Calu3 (cell line): ENCODE data around the gene RMI2. TPM values are rescaled to one million over a fixed set of nuclear protein-coding genes. Genes with fewer than 3 reads are reported as not detected.

Source experiments
- BruUV-seq: library from RNA; stranded (reverse); fragments of 400-500 nt; replicated peaks from 2 replicates; lab custom pipeline; 2021; lab: Mats Ljungman, UMichigan
- CTCF ChIA-PET: fragments of 300-600 bp; sonication (Branson Sonifier 250); formaldehyde crosslinking; loops from one replicate; lab custom pipeline; 2022; ENCODE audit warnings: antibody characterized with exemption; lab: Charles Lee
- DNase-seq: peaks from one replicate; pipeline ENCODE4 v3.0.0; 2022
- H3K27ac Mint-ChIP-seq: one replicate; pipeline ENCODE4 v1.8.0; 2022; ENCODE audit warnings: mixed read lengths; ENCODE audit not compliant: unreplicated experiment
- H3K27me3 Mint-ChIP-seq: one replicate; pipeline ENCODE4 v1.8.0; 2022; ENCODE audit warnings: mixed read lengths; ENCODE audit not compliant: unreplicated experiment
- H3K36me3 Mint-ChIP-seq: one replicate; pipeline ENCODE4 v1.8.0; 2022; ENCODE audit warnings: mild to moderate bottlenecking, moderate library complexity, mixed read lengths; ENCODE audit not compliant: insufficient read depth, unreplicated experiment
- H3K4me1 Mint-ChIP-seq: one replicate; pipeline ENCODE4 v1.8.0; 2022; ENCODE audit warnings: mild to moderate bottlenecking, low read depth, mixed read lengths; ENCODE audit not compliant: unreplicated experiment
- H3K4me3 Mint-ChIP-seq: one replicate; pipeline ENCODE4 v1.8.0; 2022; ENCODE audit warnings: mild to moderate bottlenecking, low read depth, moderate library complexity, mixed read lengths; ENCODE audit not compliant: unreplicated experiment
- H3K9me3 Mint-ChIP-seq: one replicate; pipeline ENCODE4 v1.8.0; 2022; ENCODE audit warnings: low read depth, mixed read lengths; ENCODE audit not compliant: unreplicated experiment
- CTCF ChIP-seq: fragments of 200-600 bp; IDR thresholded peaks from one replicate; pipeline ENCODE4 v1.8.0; 2022; ENCODE audit warnings: antibody characterized with exemption; ENCODE audit not compliant: unreplicated experiment
- intact Hi-C: fragments of 100-400 bp; cut with micrococcal nuclease; formaldehyde crosslinking; loops from one replicate; pipeline ENCODE4 v1.10.0; 2022; ENCODE audit not compliant: unreplicated experiment
- microRNA-seq: library from miRNA; unstranded; fragments of <30 nt; microRNA quantifications from one replicate; pipeline ENCODE4 v1.2.0, GENCODE V29; 2022
- total RNA-seq: library from RNA; stranded (reverse); gene quantifications from 2 replicates; pipeline ENCODE4 v1.2.3, GENCODE V29; 2022

RMI2 gene
- total RNA-seq, 1 experiment from 2014 or later = 55.4 TPM

- CTCF ChIA-PET = interaction anchor here (0.5 to 1.2 kb wide), 2 partner anchors 8 to 574 kb away, joined by 4 read pairs; no protein-coding TSS in a partner anchor
- BruUV-seq = no TSS peak
- no peaks in the 10 kb centered on the region for H3K9me3 Mint-ChIP-seq
- no peak overlapping the region for H3K27ac Mint-ChIP-seq
- no peak overlapping the region for H3K4me3 Mint-ChIP-seq
- intact Hi-C loops = no loop called here
- DNase-seq = no peak
- H3K27me3 Mint-ChIP-seq = peaks cover 17% of the 10 kb centered on the region
- peaks cover 7% of the 10 kb centered on the region for H3K4me1 Mint-ChIP-seq
- H3K36me3 Mint-ChIP-seq = peaks cover 4% of the 10 kb centered on the region
- no peak for TF ChIP-seq CTCF
Measured at GRCh38 chr16:11398136-11398535, 52.9 kb downstream of the RMI2 start.

DNA sequence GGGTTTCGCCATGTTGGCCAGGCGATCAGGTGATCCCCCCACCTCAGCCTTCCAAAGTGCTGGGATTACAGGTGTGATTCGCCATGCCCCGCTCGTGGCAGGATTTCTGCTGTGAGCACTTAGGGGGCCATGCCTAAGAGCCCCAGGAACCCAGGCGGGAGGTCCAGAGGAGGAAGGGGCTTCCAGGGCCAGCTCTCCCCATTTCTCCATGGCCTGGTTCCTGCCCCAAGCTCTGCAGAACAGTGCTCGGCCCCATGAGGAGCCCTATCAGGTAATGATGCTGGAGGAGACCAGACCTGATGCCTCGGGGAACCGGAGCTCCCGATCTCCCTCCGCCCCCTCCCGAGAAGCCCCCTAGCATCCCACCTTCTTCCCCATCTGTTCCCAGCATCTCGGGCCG lies 53.6 kb downstream of the RMI2 start:
- peaks cover 7% of the 10 kb centered on the region for H3K4me1 Mint-ChIP-seq
- TF ChIP-seq CTCF = no peak
- CTCF ChIA-PET = interaction anchor here (1.2 kb wide), 1 partner anchor 7 kb away, joined by 4 read pairs; no protein-coding TSS in a partner anchor

DNA sequence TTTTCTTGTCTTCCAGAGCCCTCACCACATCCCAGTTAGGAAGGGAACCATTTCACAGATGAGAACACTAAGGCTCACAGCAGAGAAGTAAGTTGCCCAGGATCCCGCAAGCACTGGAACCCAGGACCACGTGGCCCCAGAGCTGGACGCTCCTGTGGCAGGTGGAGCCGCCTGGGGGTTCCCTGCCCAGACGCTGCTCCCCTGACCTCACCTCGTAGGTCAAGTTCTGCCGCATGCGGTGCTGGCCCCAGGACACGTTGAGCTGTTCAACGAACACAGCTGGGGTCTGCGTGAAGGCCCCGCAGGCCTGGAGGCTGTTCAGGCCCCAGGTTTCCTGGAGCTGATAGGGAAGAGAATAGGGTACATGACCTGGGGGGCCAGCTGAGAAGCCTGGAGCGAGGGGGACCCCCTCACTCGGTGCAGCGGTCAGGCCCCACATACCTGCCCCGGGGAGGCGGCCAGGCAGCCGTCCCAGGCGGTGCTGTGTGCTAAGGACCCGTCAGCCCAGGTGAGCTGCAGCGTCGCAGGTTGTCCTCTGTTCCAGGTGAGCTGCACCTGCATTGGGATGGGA lies 54.1 kb downstream of the RMI2 start:
- no peaks in the 10 kb centered on the region for H3K9me3 Mint-ChIP-seq
- H3K4me1 Mint-ChIP-seq = peaks cover 7% of the 10 kb centered on the region
- H3K36me3 Mint-ChIP-seq = peaks cover 4% of the 10 kb centered on the region
- DNase-seq = no peak
- no peak overlapping the region for H3K27ac Mint-ChIP-seq
- intact Hi-C loops = no loop called here
- H3K27me3 Mint-ChIP-seq = peaks cover 20% of the 10 kb centered on the region
- CTCF ChIA-PET = interaction anchor here (0.6 to 1.2 kb wide), 3 partner anchors 7 to 374 kb away, joined by 3 to 4 read pairs (median 4); no protein-coding TSS in a partner anchor
- BruUV-seq = no TSS peak
- TF ChIP-seq CTCF = no peak
- H3K4me3 Mint-ChIP-seq = no peak overlapping the region

More for the DNA sequence above, 53.6 kb downstream of the RMI2 start:
- no peak overlapping the region for H3K27ac Mint-ChIP-seq
- intact Hi-C loops = no loop called here
- peaks cover 4% of the 10 kb centered on the region for H3K36me3 Mint-ChIP-seq
- no peak overlapping the region for H3K4me3 Mint-ChIP-seq
- no peaks in the 10 kb centered on the region for H3K9me3 Mint-ChIP-seq
- peaks cover 17% of the 10 kb centered on the region for H3K27me3 Mint-ChIP-seq
- no TSS peak for BruUV-seq
- DNase-seq = no peak

- Mint-ChIP-seq H3K9me3 (no peaks in the 10 kb centered on the region), H3K4me3 (no peak overlapping the region), H3K36me3 (peaks cover 4% of the 10 kb centered on the region), H3K4me1 (peaks cover 7% of the 10 kb centered on the region), H3K27me3 (peaks cover 27% of the 10 kb centered on the region), H3K27ac (no peak overlapping the region)
- DNase-seq = no peak
- CTCF ChIA-PET = interaction anchor here (0.6 to 0.7 kb wide), 2 partner anchors 252 to 375 kb away, joined by 3 to 4 read pairs; no protein-coding TSS in a partner anchor
- intact Hi-C loops = loop anchor here (10.0 kb wide), 1 partner anchor 275 kb away; no protein-coding TSS in a partner anchor
- no peak for TF ChIP-seq CTCF
- BruUV-seq = no TSS peak
Measured at GRCh38 chr16:11400076-11400475, 54.8 kb downstream of the RMI2 start.

Small RNA genes lying within 50 kb of the gene (microRNA-seq; reads per million reads assigned to microRNA genes)
- not detected for gene MIR548H2

Other genes with a start within 250 kb of the RMI2 start
- gene SOCS1, start 89.3 kb upstream of the RMI2 start, total RNA-seq = 4.8 and 5.8 TPM in 2 replicates
- gene TNP2, start 76.1 kb upstream of the RMI2 start, total RNA-seq = not detected in 2 replicates
- gene PRM3, start 71.8 kb upstream of the RMI2 start, total RNA-seq = not detected in 2 replicates
- not detected in 2 replicates for gene PRM2, start 69.0 kb upstream of the RMI2 start, total RNA-seq
- gene PRM1, start 64.1 kb upstream of the RMI2 start, total RNA-seq = not detected in 2 replicates
- gene LITAF, start 241.5 kb downstream of the RMI2 start, total RNA-seq = 328 and 443 TPM in 2 replicates